PC-9 (cell line): ENCODE measurements around the gene NUCB1. TPM values are rescaled to one million over a fixed set of nuclear protein-coding genes. Genes with fewer than 3 reads are reported as not detected.
"Not testable (repeated sequence)": the region's sequence is repeated elsewhere in the genome, so short reads cannot be mapped to it uniquely, and the experiment has no call there.

Source experiments
- BruUV-seq: library from RNA; stranded (reverse); fragments of 400-500 nt; replicated peaks from 2 replicates; lab custom pipeline; 2021; lab: Mats Ljungman, UMichigan
- CTCF ChIA-PET: fragments of 300-600 bp; sonication (Branson Sonifier 250); formaldehyde crosslinking; loops from one replicate; lab custom pipeline; 2022; ENCODE audit warnings: antibody characterized with exemption; lab: Charles Lee
- POLR2A ChIA-PET: fragments of 300-600 bp; sonication (Branson Sonifier 250); formaldehyde crosslinking; loops from one replicate; lab custom pipeline; 2022; ENCODE audit warnings: antibody characterized with exemption; ENCODE audit not compliant: unreplicated experiment; lab: Charles Lee
- DNase-seq, 2 experiments: peaks; one replicate each; pipeline versions ENCODE4 v3.0.0 to v3.0.0-alpha.2; 2015 to 2022; ENCODE audit warnings: mixed read lengths in 1 of 2
- H2AFZ ChIP-seq: fragments of 200-600 bp; sonication (generic); 2 replicates; pipeline ENCODE4 v1.8.1; 2017; ENCODE audit warnings: antibody characterized with exemption
- H3F3A ChIP-seq: fragments of 200-600 bp; sonication (generic); 2 replicates; pipeline ENCODE4 v1.8.1; 2017; ENCODE audit warnings: antibody characterized with exemption, mild to moderate bottlenecking, low read depth; ENCODE audit not compliant: insufficient read depth
- H3K27ac ChIP-seq: fragments of 200-600 bp; sonication (generic); 2 replicates; pipeline ENCODE4 v1.6.1; 2016; ENCODE audit warnings: mixed run types
- H3K27me3 ChIP-seq: fragments of 200-600 bp; sonication (generic); 2 replicates; pipeline ENCODE4 v1.6.1; 2016; ENCODE audit warnings: low read depth, mixed run types; ENCODE audit not compliant: insufficient read depth
- H3K36me3 ChIP-seq: fragments of 200-600 bp; sonication (generic); 2 replicates; pipeline ENCODE4 v1.6.1; 2016; ENCODE audit warnings: low read depth, mixed run types
- H3K4me1 ChIP-seq: fragments of 200-600 bp; sonication (generic); replicated peaks from 2 replicates; pipeline ENCODE4 v1.6.1; 2016; ENCODE audit warnings: mixed run types; ENCODE audit not compliant: insufficient read depth
- H3K4me2 ChIP-seq: fragments of 200-600 bp; sonication (generic); 2 replicates; pipeline ENCODE4 v1.6.1; 2017; ENCODE audit warnings: mixed run types
- H3K4me3 ChIP-seq: fragments of 200-600 bp; sonication (generic); 2 replicates; pipeline ENCODE4 v1.6.1; 2016; ENCODE audit warnings: mixed run types
- H3K79me2 ChIP-seq: fragments of 200-600 bp; sonication (generic); 2 replicates; pipeline ENCODE4 v1.6.1; 2017; ENCODE audit warnings: low read depth, mixed run types
- H3K9me2 ChIP-seq: fragments of 200-600 bp; sonication (generic); 2 replicates; pipeline ENCODE4 v1.8.1; 2017; ENCODE audit warnings: mild to moderate bottlenecking; ENCODE audit not compliant: insufficient read depth
- H3K9me3 ChIP-seq: fragments of 200-600 bp; sonication (generic); 2 replicates; pipeline ENCODE4 v1.8.1; 2016; ENCODE audit warnings: low read depth; ENCODE audit not compliant: insufficient read depth
- H4K20me1 ChIP-seq: fragments of 200-600 bp; sonication (generic); 2 replicates; pipeline ENCODE4 v1.8.1; 2017; ENCODE audit not compliant: insufficient read depth
- CTCF ChIP-seq: fragments of 200-600 bp; sonication (generic); conservative IDR thresholded peaks from 2 replicates; pipeline ENCODE4 v1.6.1; 2017; ENCODE audit warnings: mixed run types, antibody characterized with exemption, mild to moderate bottlenecking, moderate library complexity
- EZH2 ChIP-seq: fragments of 200-600 bp; sonication (generic); IDR thresholded peaks from 2 replicates; pipeline ENCODE4 v1.8.0; 2017; ENCODE audit warnings: antibody characterized with exemption, low read depth
- intact Hi-C: fragments of 100-400 bp; cut with micrococcal nuclease; formaldehyde crosslinking; loops from one replicate; pipeline ENCODE4 v1.10.0; 2022; ENCODE audit not compliant: unreplicated experiment
- total RNA-seq: library from RNA; stranded (reverse); gene quantifications from 2 replicates; pipeline ENCODE4 v1.2.3, GENCODE V29; 2021

The NUCB1 gene
- total RNA-seq, 1 experiment from 2014 or later, result 185 TPM

GRCh38 chr19:48905664-48906063 lies 5.6 kb downstream of the NUCB1 start:
- Histone ChIP-seq H3K36me3 (peaks cover 11% of the 10 kb centered on the region), H3K79me2 (peaks cover 16% of the 10 kb centered on the region), H3K9me3 (no peaks in the 10 kb centered on the region), H3K4me2 (no peak overlapping the region), H3K4me1 (peaks cover 7% of the 10 kb centered on the region; the same call in 1 of the 2 replicates), H3K27me3 (no peaks in the 10 kb centered on the region), H4K20me1 (no peaks in the 10 kb centered on the region), H3K9me2 (no peaks in the 10 kb centered on the region), H3K4me3 (no peak overlapping the region), H2AFZ (no peak overlapping the region), H3F3A (no peaks in the 10 kb centered on the region; the same call in 1 of the 2 replicates), H3K27ac (no peak overlapping the region)
- ChIA-PET CTCF (no interaction called here), POLR2A (no interaction called here)
- TF ChIP-seq EZH2, result no peak
- TF ChIP-seq CTCF, result no peak
- intact Hi-C loops, result no loop called here
- BruUV-seq, result no TSS peak
- DNase-seq, result no peak

GRCh38 chr19:48906324-48906723 lies 6.2 kb downstream of the NUCB1 start:
- BruUV-seq, result no TSS peak
- POLR2A ChIA-PET, result no interaction called here
- Histone ChIP-seq H2AFZ (no peak overlapping the region), H3K27me3 (no peaks in the 10 kb centered on the region), H3K9me2 (no peaks in the 10 kb centered on the region), H3K27ac (no peak overlapping the region), H3K9me3 (no peaks in the 10 kb centered on the region), H4K20me1 (no peaks in the 10 kb centered on the region), H3K36me3 (peaks cover 16% of the 10 kb centered on the region), H3K4me1 (0 out of 2 replicates have a peak, but pooled peaks cover under 1% of the 10 kb centered on the region), H3F3A (no peaks in the 10 kb centered on the region; the same call in 1 of the 2 replicates), H3K4me2 (no peak overlapping the region), H3K4me3 (no peak overlapping the region), H3K79me2 (peaks cover 10% of the 10 kb centered on the region)
- no peak for DNase-seq
- intact Hi-C loops, result no loop called here
- CTCF ChIA-PET, result no interaction called here
- TF ChIP-seq EZH2, result no peak
- no peak for TF ChIP-seq CTCF

GRCh38 chr19:48907671-48908070 lies 7.6 kb downstream of the NUCB1 start:
- H3K4me3 ChIP-seq, result no peak overlapping the region
- no peaks in the 10 kb centered on the region for H3K4me1 ChIP-seq
- H3K27ac ChIP-seq, result no peak overlapping the region
- TF ChIP-seq EZH2 (no peak), CTCF (no peak)
- H3K79me2 ChIP-seq, result no peaks in the 10 kb centered on the region
- no peaks in the 10 kb centered on the region for H3K27me3 ChIP-seq
- no peaks in the 10 kb centered on the region for H4K20me1 ChIP-seq
- H3F3A ChIP-seq, result no peaks in the 10 kb centered on the region; the same call in 1 of the 2 replicates
- H3K9me2 ChIP-seq, result no peaks in the 10 kb centered on the region
- no peaks in the 10 kb centered on the region for H3K9me3 ChIP-seq
- ChIA-PET CTCF (no interaction called here), POLR2A (no interaction called here)
- BruUV-seq, result no TSS peak
- peaks cover 15% of the 10 kb centered on the region for H3K36me3 ChIP-seq
- H3K4me2 ChIP-seq, result no peak overlapping the region
- intact Hi-C loops, result no loop called here
- DNase-seq, result no peak
- no peak overlapping the region for H2AFZ ChIP-seq

- H3K27me3 ChIP-seq, H2AFZ ChIP-seq, H3K9me3 ChIP-seq, BruUV-seq, CTCF ChIA-PET, DNase-seq, H3K4me1 ChIP-seq, POLR2A ChIA-PET, intact Hi-C loops, H4K20me1 ChIP-seq, H3K27ac ChIP-seq, H3K4me2 ChIP-seq, H3K79me2 ChIP-seq, H3K9me2 ChIP-seq, H3K4me3 ChIP-seq, H3F3A ChIP-seq: not testable (repeated sequence)
- H3K36me3 ChIP-seq, result peaks cover 18% of the 10 kb centered on the region
These were observed 9.4 kb downstream of the NUCB1 start for GRCh38 chr19:48909424-48910077.
